GM12892 (cell line): ENCODE data around the gene LDLRAD4.

Experiments used
- POLR2A ChIP-seq: IDR thresholded peaks from 2 replicates; pipeline ENCODE4 v1.6.1; 2011; ENCODE audit warnings: low read depth, low read length, control low read depth
- POLR2AphosphoS5 ChIP-seq: IDR thresholded peaks from 2 replicates; pipeline ENCODE4 v1.6.1; 2011; ENCODE audit warnings: low read depth, low read length, control low read depth

GRCh38 chr18:13401404-13401803, 182.8 kb downstream of the LDLRAD4 start:
- TF ChIP-seq POLR2A (no peak), POLR2AphosphoS5 (no peak)
